Spleen (tissue), 11 donors: ENCODE data around the gene PRSS23. TPM values are rescaled to one million over a fixed set of nuclear protein-coding genes. Genes with fewer than 3 reads are reported as not detected.

Source experiments
- DNase-seq: peaks from one replicate; pipeline ENCODE4 v3.0.0-alpha.2; 2020
- H3K27ac ChIP-seq, 8 donors: fragments of 200-600 bp; sonication (generic) in 7 of 8; 1 replicate in 4 of 8; 2 replicates in 4 of 8; pipeline versions ENCODE4 v1.5.0 to v1.8.0; 2016 to 2021; ENCODE audit warnings: inconsistent platforms in 4 of 8, mild to moderate bottlenecking in 4 of 8, moderate library complexity in 1 of 8
- H3K27me3 ChIP-seq, 7 donors: fragments of 200-600 bp; sonication (generic) in 6 of 7; replicated peaks in 1 of 7; 1 replicate in 4 of 7; 2 replicates in 3 of 7; pipeline versions ENCODE4 v1.5.0 to v1.8.0; 2016 to 2021; ENCODE audit warnings: inconsistent platforms in 3 of 7, mild to moderate bottlenecking in 1 of 7
- H3K36me3 ChIP-seq, 6 donors: fragments of 200-600 bp; sonication (generic) in 5 of 6; 1 replicate in 4 of 6; 2 replicates in 2 of 6; pipeline versions ENCODE4 v1.5.0 to v1.8.0; 2016 to 2021; ENCODE audit warnings: inconsistent platforms in 2 of 6
- H3K4me1 ChIP-seq, 6 donors: fragments of 200-600 bp; sonication (generic) in 5 of 6; 1 replicate in 3 of 6; 2 replicates in 3 of 6; pipeline versions ENCODE4 v1.5.0 to v1.8.0; 2016 to 2021; ENCODE audit warnings: inconsistent platforms in 3 of 6
- H3K4me3 ChIP-seq, 8 donors: fragments of 200-600 bp; sonication (generic) in 7 of 8; 1 replicate in 4 of 8; 2 replicates in 4 of 8; pipeline versions ENCODE4 v1.5.0 to v1.8.0; 2016 to 2021; ENCODE audit warnings: inconsistent platforms in 4 of 8, mild to moderate bottlenecking in 4 of 8, moderate library complexity in 2 of 8
- H3K9me3 ChIP-seq, 8 donors: fragments of 200-600 bp; sonication (generic) in 7 of 8; 1 replicate in 4 of 8; 2 replicates in 4 of 8; pipeline versions ENCODE4 v1.5.0 to v1.8.0; 2016 to 2021; ENCODE audit warnings: inconsistent platforms in 4 of 8
- CTCF ChIP-seq, 11 experiments: fragments of 200-600 bp in 7 of 11; fragments of 450-650 bp in 4 of 11; sonication (generic) in 4 of 11; IDR thresholded peaks in 8 of 11; conservative IDR thresholded peaks in 3 of 11; 1 replicate in 7 of 11; 2 replicates in 4 of 11; pipeline versions ENCODE4 v1.4.0 to v1.8.0; 2016 to 2021; ENCODE audit warnings: antibody characterized with exemption in 11 of 11, inconsistent platforms in 4 of 11, mild to moderate bottlenecking in 1 of 11
- POLR2A ChIP-seq, 3 donors: fragments of 450-650 bp; IDR thresholded peaks; one replicate each; pipeline ENCODE4 v1.5.1; 2017; ENCODE audit warnings: antibody characterized with exemption in 3 of 3, mild to moderate bottlenecking in 1 of 3
- POLR2AphosphoS5 ChIP-seq, 3 donors: sonication (generic); formaldehyde crosslinking; IDR thresholded peaks; one replicate each; pipeline ENCODE4 v1.5.1; 2017; ENCODE audit warnings: antibody characterized with exemption in 3 of 3
- WGBS, 5 donors: extraction: QIAGEN DNeasy Blood & Tissue Kit in 3 of 5; methylation state at CpG; one replicate each; pipeline versions ENCODE4 v1.1.5 to v1.1.7; 2013 to 2018; 5-methylcytosine and 5-hydroxymethylcytosine counted together
- intact Hi-C: fragments of 100-400 bp; cut with DNase I; formaldehyde crosslinking; loops from one replicate; pipeline ENCODE4 v1.15.0; 2023; ENCODE audit warnings: low total_unique reads
- polyA plus RNA-seq, 3 donors: library from polyadenylated mRNA; stranded (reverse); fragments of 200-250 nt; gene quantifications; one replicate each; pipeline ENCODE4 v1.2.1, GENCODE V29; 2013
- total RNA-seq, 7 donors: library from RNA; depleted of rRNA in 3 of 7; stranded (reverse); fragments of >200 nt in 3 of 7; fragmentation: NEBNext Ultra II Directional in 4 of 7; extraction: Animal tissue kit (Norgen Biotek cat#: 25700) in 4 of 7; gene quantifications; one replicate each; pipeline versions ENCODE4 v1.1.0 to v1.2.1, GENCODE V29; 2016 to 2021
- donor health status: healthy with polysubstance abuse.
- donor health status: DM: no; HTN: no; CAD: no; lungs with moderate emphysema.
- donor health status: DM: no; HTN: no; CAD: no.
- donor health status: Bipolar disorder and iron deficiency.
- donor health status: healthy.
- donor health status: DM: no; HTN: no; CAD: no.
- donor health status: DM: yes; HTN: yes; CAD: no.

The PRSS23 gene
- total and polyA plus RNA-seq, 10 donors, result 1.5 to 28.0 (median 12.1) TPM

DNA sequence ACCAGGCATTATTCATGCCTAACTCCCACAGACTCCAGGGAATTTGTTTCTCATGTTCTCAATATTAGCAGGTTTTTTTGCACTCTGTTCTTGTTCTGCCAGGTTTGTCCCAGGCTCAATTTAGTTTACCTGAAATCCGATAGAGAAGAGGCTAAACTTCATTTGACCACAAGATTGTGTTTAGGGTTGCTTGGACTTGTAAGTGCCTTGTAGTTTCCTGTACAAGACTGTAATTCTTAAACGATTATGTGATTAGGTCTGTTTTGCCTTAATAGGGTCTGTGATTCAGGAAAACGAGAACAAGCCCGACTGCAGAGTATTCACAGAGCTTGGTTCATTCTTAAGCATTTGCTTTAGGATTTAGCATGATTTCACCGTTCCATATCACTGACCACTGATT, 1.8 kb downstream of the PRSS23 start:
- Histone ChIP-seq H3K4me1 (peaks cover 0 to 61% (median 15%) of the 10 kb centered on the region in 6 donors), H3K27me3 (peaks cover 0 to 48% (median 15%) of the 10 kb centered on the region in 7 donors), H3K27ac (peak overlapping the region in 1 of 8 donors; percentile 1), H3K36me3 (no peaks in the 10 kb centered on the region), H3K4me3 (peak overlapping the region in 4 of 8 donors; percentile 43 to 75 (median 56)), H3K9me3 (no peaks in the 10 kb centered on the region)
- DNase-seq, result no peak
- TF ChIP-seq POLR2AphosphoS5 (IDR thresholded peaks at IDR 0.05) (no peak), CTCF (IDR thresholded peaks at IDR 0.05 in 8 of 11, conservative IDR thresholded peaks at IDR 0.05 in 3 of 11) (no peak), POLR2A (IDR thresholded peaks at IDR 0.05) (no peak)
- 53 to 66% (median 59%) methylated on average over 5 of the region's 5 CpGs for WGBS, 5 donors
- intact Hi-C loops, result no loop called here

- Histone ChIP-seq H3K36me3 (no peaks in the 10 kb centered on the region), H3K4me3 (peak overlapping the region in 2 of 8 donors; percentile 7 to 75), H3K4me1 (peaks cover 0 to 61% (median 15%) of the 10 kb centered on the region in 6 donors), H3K9me3 (no peaks in the 10 kb centered on the region), H3K27me3 (peaks cover 0 to 48% (median 15%) of the 10 kb centered on the region in 7 donors), H3K27ac (no peak overlapping the region)
- WGBS, 5 donors, result 20 to 34% (median 29%) methylated on average over 3 of the region's 3 CpGs
- TF ChIP-seq CTCF (IDR thresholded peaks at IDR 0.05 in 8 of 11, conservative IDR thresholded peaks at IDR 0.05 in 3 of 11) (peak in 7 of 11 experiments; percentile 30 to 51 (median 45)), POLR2AphosphoS5 (IDR thresholded peaks at IDR 0.05) (no peak)
- intact Hi-C loops, result no loop called here
- no peak for DNase-seq
Measured at GRCh38 chr11:86802601-86803051, 2.3 kb downstream of the PRSS23 start.

DNA sequence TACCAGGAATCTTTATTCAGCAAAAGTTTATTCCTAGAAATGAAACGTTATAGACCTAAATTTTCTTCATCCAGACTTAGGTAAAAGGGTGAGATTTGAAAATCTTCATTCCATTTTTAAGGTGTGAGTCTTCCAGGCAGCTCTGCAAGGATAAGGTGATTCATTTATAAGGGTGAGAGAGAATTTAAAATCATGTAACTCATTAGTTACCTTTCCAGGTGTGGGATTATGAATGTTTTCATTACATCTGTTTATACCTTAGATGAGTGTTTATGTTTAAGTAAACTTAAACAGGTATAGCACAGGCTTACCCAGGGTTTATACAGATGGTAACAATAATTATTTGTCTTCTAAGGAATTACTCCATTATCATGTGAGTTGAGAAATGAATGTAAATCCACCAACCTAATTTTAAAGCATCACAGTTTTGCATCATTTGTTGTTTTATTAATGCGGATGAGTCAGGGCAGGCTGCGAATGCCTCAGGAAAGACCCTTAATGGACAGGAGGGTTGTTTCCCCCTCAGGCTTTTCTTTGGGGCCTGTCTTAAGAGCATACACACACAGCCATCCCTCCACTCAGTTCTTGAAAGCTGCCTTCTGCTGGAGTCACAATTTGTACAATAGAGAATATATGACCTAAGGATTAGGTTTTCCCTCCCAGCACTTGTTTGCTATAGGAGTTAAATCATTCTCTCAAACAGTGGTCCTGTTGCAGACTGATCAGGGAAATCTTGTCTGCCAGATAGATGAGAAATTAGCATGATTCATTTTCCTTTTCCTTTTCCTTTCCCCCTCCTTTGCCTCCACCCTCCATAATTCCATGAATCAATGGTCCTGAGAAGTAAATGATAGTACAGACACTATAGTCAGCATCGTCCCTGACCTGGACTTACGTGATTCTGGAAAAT, 3.0 kb downstream of the PRSS23 start:
- no peaks in the 10 kb centered on the region for H3K9me3 ChIP-seq
- WGBS, 5 donors, result 55 to 80% (median 72%) methylated on average over 5 of the region's 5 CpGs
- H3K4me1 ChIP-seq, result peaks cover 0 to 61% (median 15%) of the 10 kb centered on the region in 6 donors
- DNase-seq, result no peak
- no peak for TF ChIP-seq POLR2A (IDR thresholded peaks at IDR 0.05)
- peaks cover 0 to 46% (median 15%) of the 10 kb centered on the region in 7 donors for H3K27me3 ChIP-seq
- no peak overlapping the region for H3K4me3 ChIP-seq
- intact Hi-C loops, result no loop called here
- H3K27ac ChIP-seq, result no peak overlapping the region
- no peaks in the 10 kb centered on the region for H3K36me3 ChIP-seq

DNA sequence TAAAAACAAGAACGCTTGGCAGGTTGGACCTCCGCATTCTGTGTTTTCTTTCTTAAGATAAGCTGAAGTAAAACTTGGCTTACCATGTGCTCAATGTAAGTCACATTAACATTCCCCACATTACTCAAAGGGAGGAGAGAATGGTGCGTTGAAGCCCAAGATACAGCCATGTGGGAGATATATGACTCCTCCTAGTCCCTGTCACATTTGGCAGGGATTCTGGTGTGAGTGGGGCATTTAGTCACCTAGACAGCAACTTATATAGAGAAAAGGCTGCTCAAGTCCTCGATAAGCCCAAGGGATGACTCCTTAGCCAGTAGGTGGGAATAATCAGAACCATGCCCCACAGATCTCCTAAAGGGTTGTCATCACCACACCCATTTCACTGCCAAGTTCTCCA, 4.6 kb downstream of the PRSS23 start:
- Histone ChIP-seq H3K27ac (peak overlapping the region in 3 of 8 donors; percentile 20 to 61 (median 61)), H3K9me3 (no peaks in the 10 kb centered on the region), H3K36me3 (no peaks in the 10 kb centered on the region), H3K4me3 (no peak overlapping the region), H3K4me1 (peaks cover 0 to 55% (median 11%) of the 10 kb centered on the region in 6 donors), H3K27me3 (peaks cover 0 to 30% (median 10%) of the 10 kb centered on the region in 7 donors)
- no peak for DNase-seq
- intact Hi-C loops, result no loop called here
- WGBS, 5 donors, result 85 to 96% (median 92%) methylated on average over 4 of the region's 4 CpGs
- TF ChIP-seq CTCF (IDR thresholded peaks at IDR 0.05 in 8 of 11, conservative IDR thresholded peaks at IDR 0.05 in 3 of 11), result no peak
